Skin of body (tissue), 2 donors: ENCODE results near the gene NR1H2. TPM values are rescaled to one million over a fixed set of nuclear protein-coding genes. Genes with fewer than 3 reads are reported as not detected.

Experiments used
- DNase-seq: peaks from one replicate; lab custom pipeline; 2025; lab: John Stamatoyannopoulos, UW
- total RNA-seq: library from RNA; depleted of rRNA; stranded (reverse); fragments of >200 nt; gene quantifications from one replicate; pipeline ENCODE4 v1.2.3, GENCODE V29; 2014

The NR1H2 gene
- total RNA-seq, 1 donor from 2014 or later, result 26.0 TPM

DNA sequence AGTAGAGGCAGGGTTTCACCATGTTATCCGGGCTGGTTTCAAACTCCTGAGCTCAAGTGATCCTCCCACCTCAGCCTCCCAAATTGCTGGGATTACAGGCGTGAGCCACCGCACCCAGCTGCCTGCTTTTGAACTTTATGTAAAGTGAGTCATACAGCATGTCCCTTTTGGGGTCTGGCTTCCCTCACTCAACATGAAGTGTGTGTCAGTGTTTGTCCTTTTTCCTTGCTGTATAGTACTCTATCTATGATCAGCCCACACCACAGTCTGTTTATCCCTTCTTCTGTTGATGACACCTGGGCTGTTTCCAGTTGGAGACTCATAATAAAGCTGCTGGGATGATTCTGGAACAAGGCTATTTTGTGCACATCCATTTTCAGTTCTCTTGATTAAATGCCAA, 44.6 kb downstream of the NR1H2 start:
- no peak for DNase-seq

DNA sequence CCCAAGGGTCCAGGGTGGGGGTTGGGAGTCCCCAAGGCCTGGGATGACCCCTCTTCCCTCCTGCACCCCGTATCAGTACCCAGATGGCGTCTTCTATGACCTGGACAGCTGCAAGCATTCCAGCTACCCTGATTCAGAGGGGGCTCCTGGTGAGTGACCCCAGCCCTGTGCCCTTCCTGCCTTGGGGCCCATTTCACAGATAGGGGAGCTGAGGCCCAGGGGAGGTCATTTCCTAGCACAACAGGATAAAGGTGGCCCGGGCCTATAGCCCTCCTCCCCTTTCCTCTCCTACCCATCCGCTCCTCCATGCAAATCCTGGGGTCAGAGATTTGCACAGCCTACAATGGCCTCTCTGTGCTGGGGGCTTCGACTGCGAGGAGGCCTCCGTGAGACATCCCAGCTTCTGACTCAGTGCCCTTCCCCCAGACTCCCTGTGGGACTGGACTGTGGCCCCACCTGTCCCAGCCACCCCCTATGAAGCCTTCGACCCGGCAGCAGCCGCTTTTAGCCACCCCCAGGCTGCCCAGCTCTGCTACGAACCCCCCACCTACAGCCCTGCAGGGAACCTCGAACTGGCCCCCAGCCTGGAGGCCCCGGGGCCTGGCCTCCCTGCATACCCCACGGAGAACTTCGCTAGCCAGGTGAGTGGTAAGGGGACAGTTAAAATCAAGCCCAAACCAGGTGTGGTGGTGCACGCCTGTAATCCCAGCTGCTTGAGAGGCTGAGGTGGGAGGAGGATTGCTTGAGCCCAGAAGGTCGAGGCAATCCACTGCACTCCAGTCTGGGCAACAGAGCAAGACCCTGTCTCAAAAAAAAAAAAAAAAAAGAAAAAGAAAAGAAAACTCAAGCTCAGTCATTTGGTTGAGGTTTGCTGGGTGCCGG, 46.4 kb downstream of the NR1H2 start:
- no peak for DNase-seq

DNA sequence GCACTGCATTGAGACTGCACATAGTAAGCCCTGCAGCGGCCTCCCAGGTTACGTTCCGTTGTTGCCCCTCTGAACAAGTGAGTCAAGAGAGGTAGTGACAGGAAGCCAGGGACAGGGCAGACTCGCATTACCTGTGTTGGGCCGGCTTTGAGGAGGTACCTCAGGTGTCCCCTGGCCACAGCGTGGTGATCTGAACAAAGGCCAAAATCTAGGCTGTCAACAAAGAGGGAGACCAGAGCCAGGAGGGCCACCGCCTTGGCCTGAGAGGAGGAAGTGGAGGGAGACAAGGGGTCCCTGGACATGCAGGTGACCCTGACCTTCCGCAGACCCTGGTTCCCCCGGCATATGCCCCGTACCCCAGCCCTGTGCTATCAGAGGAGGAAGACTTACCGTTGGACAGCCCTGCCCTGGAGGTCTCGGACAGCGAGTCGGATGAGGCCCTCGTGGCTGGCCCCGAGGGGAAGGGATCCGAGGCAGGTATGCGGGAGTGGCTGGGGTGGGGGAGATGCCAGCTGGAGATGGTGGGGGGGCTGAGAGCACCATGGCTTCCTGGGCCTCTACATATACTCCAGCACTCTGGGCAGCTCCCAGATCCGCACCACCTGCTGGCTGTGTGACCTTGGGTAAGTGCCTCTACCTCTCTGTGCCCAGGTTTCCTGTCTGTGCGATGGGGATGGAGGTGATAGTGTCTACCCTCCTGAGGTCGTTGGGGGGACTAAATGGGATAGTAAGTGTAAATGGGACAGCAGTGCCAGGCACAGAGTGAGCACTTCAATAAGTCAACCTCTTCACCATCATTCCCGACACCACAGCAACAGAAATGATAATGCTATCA, 47.2 kb downstream of the NR1H2 start:
- DNase-seq, result no peak

DNA sequence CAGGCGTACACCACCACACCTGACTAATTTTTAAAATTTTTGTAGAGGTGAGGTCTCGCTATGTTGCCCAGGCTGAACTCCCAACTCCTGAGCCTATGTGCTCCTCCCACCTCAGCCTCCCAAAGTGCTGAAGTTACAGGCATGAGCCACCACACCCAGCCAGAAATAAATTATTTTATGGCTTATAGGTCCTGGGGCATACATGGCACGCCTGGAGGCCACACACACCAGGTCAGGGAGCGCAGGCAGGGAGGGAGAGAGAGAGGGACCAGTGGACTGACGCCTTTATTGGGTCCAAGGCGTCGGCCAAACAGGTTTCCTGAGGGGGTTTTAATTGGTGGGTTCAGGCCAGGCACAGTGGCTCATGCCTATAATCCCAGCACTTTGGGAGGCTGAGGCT, 49.3 kb downstream of the NR1H2 start:
- no peak for DNase-seq

GRCh38 chr19:50427318-50427925, 51.2 kb downstream of the NR1H2 start:
- DNase-seq, result no peak

GRCh38 chr19:50427997-50428425, 51.8 kb downstream of the NR1H2 start:
- peak; percentile 61 for DNase-seq

- DNase-seq, result no peak
Observed at GRCh38 chr19:50428772-50429463, 52.7 kb downstream of the NR1H2 start.

GRCh38 chr19:50430888-50431342, 54.7 kb downstream of the NR1H2 start:
- DNase-seq, result no peak

DNA sequence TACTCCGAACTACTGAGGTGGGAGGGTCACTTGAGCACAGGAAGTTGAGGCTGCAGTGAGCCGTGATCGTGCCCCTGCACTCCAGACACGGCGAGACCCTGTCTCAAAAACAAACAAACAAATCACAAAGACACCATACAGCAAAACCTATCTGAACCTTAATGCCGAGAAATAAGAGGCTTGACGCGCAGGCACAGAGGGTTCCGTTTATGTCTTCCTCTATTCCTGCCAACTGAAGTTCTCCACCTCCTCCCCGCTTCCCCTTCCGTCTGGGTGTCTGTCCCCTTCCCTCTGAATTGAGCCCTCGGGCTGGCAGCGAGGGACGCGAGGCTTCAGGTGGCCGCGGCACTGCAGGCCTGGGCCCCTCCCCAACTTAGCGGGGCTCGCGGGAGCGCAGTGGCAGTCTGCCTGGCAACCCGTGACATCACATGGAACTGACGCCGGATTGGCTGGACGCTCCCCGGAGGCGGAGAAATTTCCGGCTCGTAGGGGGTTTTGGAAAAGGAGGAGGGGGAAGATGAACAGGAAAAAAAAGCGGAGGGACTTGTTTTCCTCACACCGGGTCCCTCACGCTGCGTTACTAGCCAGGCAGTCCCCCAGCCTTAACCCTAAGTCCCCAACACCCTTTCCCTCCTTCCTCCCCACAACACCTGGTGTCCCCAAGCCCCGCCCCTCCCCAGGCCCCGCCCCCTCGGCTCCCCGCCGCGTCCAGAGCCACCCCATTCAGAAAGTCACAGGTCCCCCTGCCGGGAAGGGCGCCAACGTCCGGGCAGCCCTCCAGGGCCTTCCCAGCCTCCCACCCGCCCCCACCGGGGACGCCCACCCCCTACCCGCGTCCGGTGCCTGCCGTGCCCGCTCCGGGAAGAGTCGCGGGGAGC, 55.3 kb downstream of the NR1H2 start:
- DNase-seq, result peak; percentile 73

DNA sequence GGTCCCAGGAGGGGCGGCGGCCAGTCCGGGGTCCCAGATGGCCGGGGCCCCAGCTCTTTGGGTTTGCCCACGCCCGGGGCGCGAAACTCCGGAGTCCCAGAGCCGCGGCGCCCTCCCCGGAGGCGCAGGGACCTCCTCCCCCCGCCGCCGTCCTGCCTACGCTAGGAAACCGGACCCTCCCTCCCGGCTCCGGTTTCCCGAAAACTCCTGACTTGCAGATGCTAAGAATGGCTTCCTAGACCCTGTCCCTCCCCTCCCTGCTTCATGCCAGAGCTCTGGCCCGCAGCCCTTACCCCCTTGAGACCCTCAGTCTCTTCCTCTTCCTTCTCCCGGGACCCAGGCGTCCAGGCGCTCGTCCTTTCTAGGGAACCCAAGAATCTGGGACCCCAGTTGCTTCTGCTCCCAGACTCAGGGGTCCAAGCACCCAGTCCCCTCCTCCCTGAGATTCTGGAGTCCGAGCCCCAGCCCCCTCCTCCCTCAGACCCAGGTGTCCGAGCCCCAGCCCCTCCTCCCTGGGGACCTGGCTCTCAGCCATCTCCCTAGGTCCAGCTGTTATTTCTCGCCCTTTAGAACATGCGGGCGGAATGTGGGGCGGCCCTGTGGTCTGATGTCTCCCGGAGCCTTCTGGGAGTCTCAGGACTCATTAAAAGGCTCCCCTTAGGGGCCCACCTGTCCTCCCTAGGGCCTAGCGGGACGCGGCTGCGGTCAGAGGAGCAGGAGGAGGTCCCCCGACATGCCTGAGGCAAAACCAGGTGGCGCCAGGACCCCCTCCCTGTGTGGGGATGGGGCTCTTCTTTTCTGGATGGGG, 56.2 kb downstream of the NR1H2 start, which contains the start of gene MYBPC2:
TSS of gene MYBPC2 (plus strand) at position 672 of the 808 bp plus-strand sequence. CDS start at position 734, 62 bp downstream.
- peak; percentile 13 for DNase-seq

Other genes with a start within 250 kb of the NR1H2 start
- gene IZUMO2, start 213.2 kb upstream of the NR1H2 start, total RNA-seq, result not detected
- gene MYH14, start 172.8 kb upstream of the NR1H2 start, total RNA-seq, result 38.4 TPM
- 0.59 TPM for gene KCNC3, start 47.1 kb upstream of the NR1H2 start, total RNA-seq
- 0.59 TPM for gene NAPSA, start 10.8 kb upstream of the NR1H2 start, total RNA-seq
- 16.0 TPM for gene POLD1, start 7.9 kb downstream of the NR1H2 start, total RNA-seq
- 0.30 TPM for gene SPIB, start 42.5 kb downstream of the NR1H2 start, total RNA-seq
- gene MYBPC2, start 56.4 kb downstream of the NR1H2 start, total RNA-seq, result 9.3 TPM
- 27.5 TPM for gene EMC10, start 100.0 kb downstream of the NR1H2 start, total RNA-seq
- 0.69 TPM for gene GARIN5A, start 100.4 kb downstream of the NR1H2 start, total RNA-seq
- 8.1 TPM for gene JOSD2, start 134.7 kb downstream of the NR1H2 start, total RNA-seq
- not detected for gene ASPDH, start 137.5 kb downstream of the NR1H2 start, total RNA-seq
- 5.1 TPM for gene LRRC4B, start 192.0 kb downstream of the NR1H2 start, total RNA-seq